Measurements from ENCODE around the gene TBC1D5.
"Not testable (repeated sequence)": the region's sequence is repeated elsewhere in the genome, so short reads cannot be mapped to it uniquely, and the experiment has no call there.

The TBC1D5 gene

GRCh38 chr3:17491190-17491589 lies 251.2 kb downstream of the TBC1D5 start:
- DNase-seq (ENCODE audit: low read depth in 4 of 4, low spot score in 1 of 4): not testable (repeated sequence)

- no peak for DNase-seq (ENCODE audit: low read depth in 4 of 4, low spot score in 1 of 4)
Observed at GRCh38 chr3:17489139-17489538, 253.3 kb downstream of the TBC1D5 start.

- DNase-seq (ENCODE audit: low read depth in 4 of 4, low spot score in 1 of 4): no peak
Observed at GRCh38 chr3:17481116-17481515, 261.3 kb downstream of the TBC1D5 start.

GRCh38 chr3:17479681-17480405 lies 262.6 kb downstream of the TBC1D5 start:
- DNase-seq (ENCODE audit: low read depth in 4 of 4, low spot score in 1 of 4): no peak

- no peak for DNase-seq (ENCODE audit: low read depth in 4 of 4, low spot score in 1 of 4)
Observed at GRCh38 chr3:17478673-17479072, 263.8 kb downstream of the TBC1D5 start.

GRCh38 chr3:17473761-17474160 lies 268.7 kb downstream of the TBC1D5 start:
- DNase-seq (ENCODE audit: low read depth in 4 of 4, low spot score in 1 of 4): no peak

- DNase-seq (ENCODE audit: low read depth in 4 of 4, low spot score in 1 of 4): no peak
Observed at GRCh38 chr3:17469954-17470353, 272.5 kb downstream of the TBC1D5 start.

- DNase-seq (ENCODE audit: low read depth in 4 of 4, low spot score in 1 of 4): no peak
Observed at GRCh38 chr3:17469520-17469919, 272.9 kb downstream of the TBC1D5 start.

GRCh38 chr3:17466028-17466427 lies 276.4 kb downstream of the TBC1D5 start:
- no peak for DNase-seq (ENCODE audit: low read depth in 4 of 4, low spot score in 1 of 4)

- DNase-seq (ENCODE audit: low read depth in 4 of 4, low spot score in 1 of 4): no peak
Observed at GRCh38 chr3:17459470-17459993, 282.9 kb downstream of the TBC1D5 start.

GRCh38 chr3:17456650-17457049 lies 285.8 kb downstream of the TBC1D5 start:
- no peak for DNase-seq (ENCODE audit: low read depth in 4 of 4, low spot score in 1 of 4)

GRCh38 chr3:17456046-17456445 lies 286.4 kb downstream of the TBC1D5 start:
- DNase-seq (ENCODE audit: low read depth in 4 of 4, low spot score in 1 of 4): no peak

GRCh38 chr3:17444865-17445264 lies 297.6 kb downstream of the TBC1D5 start:
- DNase-seq (ENCODE audit: low read depth in 4 of 4, low spot score in 1 of 4): no peak

- DNase-seq (ENCODE audit: low read depth in 4 of 4, low spot score in 1 of 4): no peak
Observed at GRCh38 chr3:17443142-17443541, 299.3 kb downstream of the TBC1D5 start.

GRCh38 chr3:17442332-17443049 lies 299.9 kb downstream of the TBC1D5 start:
- no peak for DNase-seq (ENCODE audit: low read depth in 4 of 4, low spot score in 1 of 4)

GRCh38 chr3:17433876-17434275 lies 308.6 kb downstream of the TBC1D5 start:
- DNase-seq (ENCODE audit: low read depth in 4 of 4, low spot score in 1 of 4): no peak

- no peak for DNase-seq (ENCODE audit: low read depth in 4 of 4, low spot score in 1 of 4)
Observed at GRCh38 chr3:17432236-17432635, 310.2 kb downstream of the TBC1D5 start.

GRCh38 chr3:17431484-17432045 lies 310.9 kb downstream of the TBC1D5 start:
- DNase-seq (ENCODE audit: low read depth in 4 of 4, low spot score in 1 of 4): no peak

GRCh38 chr3:17431004-17431403 lies 311.4 kb downstream of the TBC1D5 start:
- DNase-seq (ENCODE audit: low read depth in 4 of 4, low spot score in 1 of 4): no peak

GRCh38 chr3:17430582-17430981 lies 311.8 kb downstream of the TBC1D5 start:
- no peak for DNase-seq (ENCODE audit: low read depth in 4 of 4, low spot score in 1 of 4)

- DNase-seq (ENCODE audit: low read depth in 4 of 4, low spot score in 1 of 4): no peak
Observed at GRCh38 chr3:17423786-17424536, 318.5 kb downstream of the TBC1D5 start.

Data from stimulated activated CD4-positive, alpha-beta T cell treated with anti-CD3 and anti-CD28 coated beads, Interleukin-1b, Interleukin-23, amount 100 ng/mL, for 24 hours (primary cell).